NK-92 (cell line): ENCODE measurements around the gene SLC25A13.

ENCODE experiments used
- DNase-seq: peaks from one replicate; lab custom pipeline; 2025; ENCODE audit not compliant: unreplicated experiment; lab: John Stamatoyannopoulos, UW

Gene SLC25A13

DNA sequence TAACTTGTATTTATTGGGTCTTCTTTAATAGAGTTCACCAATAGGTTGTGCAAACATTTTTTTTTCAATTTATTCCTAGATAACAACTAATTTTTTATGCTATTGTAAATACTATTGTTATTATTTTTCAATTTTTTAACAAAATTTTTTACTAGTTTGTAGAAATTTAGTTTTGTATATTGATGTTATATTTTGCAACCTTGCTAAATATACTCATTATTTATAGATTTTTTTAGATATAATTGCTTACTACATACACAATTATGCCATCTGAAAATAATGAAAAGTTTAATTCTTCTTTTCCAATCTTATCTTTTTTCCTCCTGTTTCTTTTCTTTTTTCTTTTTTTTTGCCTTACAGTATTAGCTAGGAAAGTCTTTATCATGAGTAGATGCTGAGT, 216.9 kb downstream of the SLC25A13 start:
- DNase-seq: no peak

DNA sequence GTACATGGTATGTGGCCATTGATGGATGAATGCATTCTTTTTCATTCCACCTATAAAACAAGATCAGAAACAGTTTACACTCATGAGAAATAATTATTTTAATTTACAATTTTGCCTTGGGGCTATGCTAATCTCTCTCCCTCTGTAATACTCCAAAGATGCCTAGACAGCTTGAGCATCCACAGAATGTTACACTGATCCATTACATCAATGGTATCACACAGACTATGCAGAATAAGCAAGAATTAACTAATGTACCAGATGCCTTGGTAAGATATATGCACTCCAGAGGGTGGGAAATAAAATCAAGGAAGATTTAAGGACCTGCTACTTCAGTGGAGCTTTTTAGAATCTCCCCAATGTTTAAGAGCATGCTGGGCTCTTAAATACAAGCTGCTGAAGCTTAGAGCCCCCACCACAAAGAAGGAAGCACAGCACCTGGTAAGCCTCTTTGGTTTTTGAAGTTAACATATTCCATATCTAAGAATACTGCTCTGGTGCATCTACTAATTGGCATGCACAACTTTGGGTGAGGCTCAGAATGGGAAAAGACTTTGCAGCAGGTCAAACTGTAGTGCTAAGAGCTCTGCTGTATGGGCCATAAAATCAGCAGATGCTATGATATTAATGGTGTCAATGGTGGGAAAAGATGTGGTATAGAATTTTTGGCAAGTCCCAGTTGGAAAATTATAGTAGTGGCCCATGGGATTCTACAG, 219.6 kb downstream of the SLC25A13 start:
- DNase-seq: no peak

DNA sequence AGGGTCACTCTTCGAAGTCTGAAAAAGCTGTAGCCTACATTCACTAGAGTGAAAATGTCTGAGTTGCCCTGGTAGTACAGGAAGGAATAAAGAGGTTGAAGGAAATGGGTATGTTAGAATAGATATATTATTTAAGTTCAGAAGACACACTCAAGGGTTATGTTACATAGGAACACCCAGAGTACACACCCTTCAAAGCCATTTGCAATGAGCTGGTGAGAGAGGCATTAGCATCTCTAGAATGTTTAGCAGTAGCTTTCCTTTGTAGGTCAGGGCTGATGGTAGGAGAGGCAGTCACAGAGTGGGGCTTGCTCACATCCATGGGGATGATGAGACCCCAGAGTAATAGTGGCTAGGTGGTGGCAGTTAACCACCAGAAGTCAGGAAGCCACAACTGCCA, 221.2 kb downstream of the SLC25A13 start:
- DNase-seq: no peak

DNA sequence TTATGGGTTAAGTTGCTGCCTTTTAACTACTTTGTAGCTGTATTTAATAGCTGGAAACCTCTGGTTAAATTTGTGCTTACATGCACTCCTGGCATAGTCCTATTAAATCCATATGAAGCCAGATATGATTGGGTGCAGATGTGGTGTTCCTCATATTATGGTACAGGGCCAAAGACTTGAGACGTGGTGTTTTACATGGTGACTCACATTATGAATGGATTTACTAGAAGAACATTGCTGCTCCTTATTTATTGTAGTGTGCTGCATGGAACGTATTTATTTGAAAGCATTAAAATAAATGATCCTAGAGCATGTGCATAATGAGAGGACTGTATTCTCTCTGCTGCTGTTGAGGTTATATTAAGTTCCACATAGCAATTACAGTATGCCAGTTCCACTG, 224.1 kb downstream of the SLC25A13 start:
- no peak for DNase-seq

DNA sequence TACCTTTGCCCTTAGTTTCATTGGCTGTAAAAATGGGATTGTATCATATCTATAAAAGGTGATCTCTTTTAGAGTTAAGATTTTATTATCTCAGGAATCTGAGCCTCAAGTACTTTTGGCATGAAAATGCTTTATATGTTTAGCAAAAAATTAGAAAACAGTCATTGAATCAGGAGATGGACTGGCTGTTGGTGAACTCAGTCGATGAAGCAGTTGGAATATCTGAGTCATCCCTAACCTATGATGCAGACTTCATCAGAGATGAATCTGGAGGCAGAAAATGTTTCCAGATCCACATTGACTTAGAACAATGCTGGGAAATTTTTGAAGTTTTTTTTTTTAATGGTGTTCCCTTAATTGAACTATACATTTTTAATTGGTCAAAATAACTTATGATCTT, 228.5 kb downstream of the SLC25A13 start:
- DNase-seq: no peak

DNA sequence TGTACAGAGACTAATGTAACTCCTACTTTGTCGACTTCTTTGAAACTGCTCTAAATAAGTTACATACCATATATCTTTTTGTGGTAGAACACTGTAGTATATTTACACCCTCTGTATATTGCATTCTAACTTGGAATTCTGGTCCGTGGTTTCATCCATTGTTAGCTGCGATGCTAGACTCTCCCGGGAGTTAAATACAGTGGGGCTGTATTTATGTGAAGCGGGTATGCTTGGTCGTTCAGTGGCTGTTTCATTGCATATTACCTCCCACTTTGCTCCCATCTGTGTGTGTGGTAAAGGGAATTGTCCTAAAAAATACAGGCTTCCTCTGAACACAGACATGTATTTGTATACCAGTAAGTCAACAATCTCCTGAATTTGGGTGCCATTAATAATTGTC, 231.1 kb downstream of the SLC25A13 start:
- no peak for DNase-seq

DNA sequence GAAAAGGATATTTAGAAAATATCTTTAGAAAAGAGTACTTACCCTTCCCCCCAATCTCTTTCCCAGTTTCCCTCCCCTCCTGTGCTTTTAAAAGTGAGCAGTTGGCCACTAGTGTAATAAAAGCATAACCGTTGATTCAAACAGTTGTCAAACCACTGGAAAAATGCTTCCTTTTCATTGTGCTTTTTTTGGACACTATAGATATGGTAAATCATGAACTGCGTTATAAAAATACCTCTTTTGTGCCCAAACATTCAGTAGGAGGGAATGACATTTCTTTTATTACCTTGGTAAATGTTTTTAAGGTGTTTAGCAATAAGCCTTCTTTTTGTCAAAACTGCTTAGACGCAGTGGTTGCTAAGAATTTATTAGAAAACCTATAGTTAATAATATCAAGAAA, 232.4 kb downstream of the SLC25A13 start:
- no peak for DNase-seq

DNA sequence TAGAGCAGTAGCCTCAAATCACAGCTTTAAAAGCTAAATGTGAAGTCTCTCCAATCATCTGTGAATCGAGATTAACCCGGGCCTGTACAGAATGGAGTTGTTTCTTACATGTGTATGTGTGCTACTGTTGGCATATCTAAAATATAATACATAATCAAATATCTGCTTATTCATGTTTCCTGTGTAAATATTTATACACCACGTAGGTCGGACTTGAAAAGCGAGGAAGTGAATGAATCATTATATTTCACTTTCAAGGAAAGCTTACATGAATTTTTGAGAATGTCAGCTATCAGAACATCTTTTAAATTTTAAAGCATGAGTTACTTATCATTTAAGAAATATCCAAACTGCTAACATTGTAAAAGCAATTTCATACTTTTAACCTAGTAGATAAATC, 233.3 kb downstream of the SLC25A13 start:
- no peak for DNase-seq

DNA sequence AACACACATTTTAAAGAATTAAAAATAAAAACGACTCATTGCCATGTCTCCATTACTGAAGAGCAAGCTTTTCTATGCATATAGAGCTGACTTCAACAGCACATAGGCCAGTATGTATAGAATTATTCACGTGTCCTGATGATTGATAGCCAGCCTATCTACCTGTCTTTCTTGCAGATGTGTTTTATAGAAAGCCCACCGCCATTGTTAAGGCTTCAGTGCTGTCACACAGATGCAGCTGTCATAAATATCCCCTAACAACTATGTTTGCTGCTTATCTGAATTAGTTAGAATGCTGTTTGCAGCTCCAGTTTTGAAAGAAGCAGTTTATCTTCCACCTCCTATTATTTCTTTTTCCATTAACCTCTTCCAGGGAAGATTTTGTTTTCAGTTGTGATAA, 235.9 kb downstream of the SLC25A13 start:
- DNase-seq: no peak

DNA sequence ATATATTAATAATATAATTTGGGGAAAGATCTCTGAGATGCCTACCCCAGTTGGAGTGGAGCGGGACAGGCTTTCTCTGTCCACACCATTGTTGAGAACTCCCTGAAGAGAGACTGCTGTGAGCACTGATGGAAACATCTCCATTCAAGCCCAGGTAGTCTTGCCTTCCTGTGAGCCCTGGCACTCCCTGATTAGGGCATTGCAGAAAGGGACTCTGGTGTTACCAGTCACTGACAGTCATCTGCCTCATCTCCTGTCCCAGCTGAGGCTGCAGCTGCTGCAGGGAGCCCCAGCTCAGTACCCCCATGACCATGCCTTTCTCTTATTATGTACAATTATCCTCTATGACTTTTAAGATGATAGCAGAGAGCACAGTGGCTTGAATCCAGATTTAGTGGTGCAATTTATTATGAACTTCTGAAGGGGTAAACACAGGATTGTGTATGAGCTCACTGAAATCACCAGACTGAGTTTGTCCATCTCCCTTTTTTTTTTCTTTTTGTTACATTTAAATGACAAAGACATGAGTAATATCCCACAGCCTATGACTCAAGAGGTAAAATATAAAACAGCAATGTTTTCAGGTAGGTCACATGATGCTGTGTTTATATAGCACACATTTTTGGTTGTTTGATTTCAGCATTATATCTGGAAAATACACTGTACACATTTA, 236.9 kb downstream of the SLC25A13 start:
- no peak for DNase-seq

DNA sequence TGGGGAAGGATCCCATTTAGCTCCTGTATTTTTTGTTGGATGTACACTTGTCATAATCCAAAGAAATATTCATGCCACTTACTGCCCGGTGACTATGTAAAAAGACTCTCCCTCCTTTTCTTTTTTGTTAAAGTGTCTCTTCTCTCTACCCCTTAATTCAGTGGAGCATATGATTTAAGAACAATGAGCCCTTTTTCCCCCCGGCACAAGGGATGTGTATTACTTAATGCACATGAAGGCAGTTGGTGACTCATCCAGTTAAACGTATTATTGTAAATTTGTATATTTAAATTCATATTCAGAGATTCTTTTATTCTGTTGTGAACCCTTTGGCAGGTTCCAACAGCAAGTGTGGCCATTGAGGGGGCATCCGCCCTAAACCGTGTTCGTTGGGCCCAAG, 241.9 kb downstream of the SLC25A13 start:
- no peak for DNase-seq

DNA sequence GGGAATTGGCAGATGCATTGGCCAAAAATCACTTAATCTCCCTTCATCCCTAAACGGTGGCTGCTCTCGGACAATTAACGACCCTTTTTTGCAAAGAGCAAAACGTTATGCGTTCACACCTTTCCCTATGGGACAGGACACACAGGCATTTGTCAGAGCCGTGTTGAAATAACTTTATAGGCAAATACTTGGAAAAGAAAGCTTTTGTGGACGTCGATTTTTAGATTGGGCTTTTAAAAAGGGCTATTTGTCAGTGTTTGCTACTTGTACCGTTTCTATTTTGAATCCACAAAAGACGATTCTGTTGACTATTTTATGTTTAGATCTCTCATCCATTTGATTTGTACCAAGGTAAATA, 245.6 kb downstream of the SLC25A13 start:
- no peak for DNase-seq

DNA sequence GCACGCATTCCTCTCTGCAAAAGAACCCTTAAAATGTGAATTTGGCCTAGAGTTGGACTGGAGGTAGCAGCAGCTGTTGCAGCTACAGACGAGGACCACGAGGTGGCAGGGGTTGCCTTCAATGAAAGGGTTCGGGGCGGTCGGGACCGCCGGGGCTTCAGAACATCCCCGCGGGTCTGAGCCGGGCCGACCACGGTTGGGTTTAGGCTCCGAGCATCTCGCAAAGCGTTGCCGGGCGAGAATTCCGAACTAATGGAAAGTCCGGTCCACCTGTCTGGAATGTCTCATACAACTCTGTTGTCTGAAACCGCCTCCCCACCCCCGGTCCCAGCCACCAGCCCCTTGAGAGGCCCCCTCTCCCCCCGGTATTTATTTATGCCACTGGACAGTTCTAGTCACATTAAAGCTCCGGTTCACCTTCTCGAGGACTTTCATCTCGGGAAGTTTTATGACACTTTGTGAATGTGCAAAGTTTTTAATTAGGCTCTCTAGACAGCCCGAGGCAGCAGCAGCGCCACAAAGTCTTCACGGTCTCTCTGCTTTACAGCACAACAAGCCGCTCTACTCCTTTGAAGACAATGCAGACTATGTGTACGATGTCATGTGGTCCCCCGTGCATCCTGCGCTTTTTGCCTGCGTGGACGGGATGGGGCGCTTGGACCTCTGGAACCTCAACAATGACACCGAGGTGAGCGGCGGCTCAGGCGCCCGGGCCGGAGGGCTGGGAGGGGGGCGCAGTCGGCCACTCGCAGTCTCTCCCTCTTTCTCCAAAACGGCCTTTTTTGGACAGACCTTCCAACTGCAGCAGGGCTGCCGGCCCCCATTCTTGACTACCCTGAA, 246.2 kb downstream of the SLC25A13 start:
- no peak for DNase-seq

DNA sequence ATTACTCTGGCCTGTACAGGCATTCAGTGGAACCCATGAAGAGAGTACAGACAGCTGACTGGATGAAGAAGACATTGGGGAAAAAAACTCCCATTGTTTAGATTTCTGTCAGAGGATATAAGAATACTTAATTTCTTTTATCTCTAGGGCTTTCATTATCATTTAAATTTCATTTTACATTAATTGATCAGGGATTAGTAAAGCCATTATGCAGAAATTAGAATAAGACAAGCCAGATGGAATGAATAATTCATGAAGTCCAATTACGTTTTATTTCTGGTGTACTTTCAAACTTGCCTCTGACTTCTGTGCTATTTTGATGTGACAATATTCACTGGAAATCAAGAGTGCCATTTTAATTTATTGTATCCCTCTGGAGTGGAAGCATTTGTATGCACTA, 247.0 kb downstream of the SLC25A13 start:
- no peak for DNase-seq
